ENCODE measurements around the gene RCC1.
"Not testable (repeated sequence)": the region's sequence is repeated elsewhere in the genome, so short reads cannot be mapped to it uniquely, and the experiment has no call there.

The RCC1 gene

GRCh38 chr1:28548318-28548717 is 42.5 kb downstream of the RCC1 start:
- no peak for DNase-seq (ENCODE audit: low read depth)

DNA sequence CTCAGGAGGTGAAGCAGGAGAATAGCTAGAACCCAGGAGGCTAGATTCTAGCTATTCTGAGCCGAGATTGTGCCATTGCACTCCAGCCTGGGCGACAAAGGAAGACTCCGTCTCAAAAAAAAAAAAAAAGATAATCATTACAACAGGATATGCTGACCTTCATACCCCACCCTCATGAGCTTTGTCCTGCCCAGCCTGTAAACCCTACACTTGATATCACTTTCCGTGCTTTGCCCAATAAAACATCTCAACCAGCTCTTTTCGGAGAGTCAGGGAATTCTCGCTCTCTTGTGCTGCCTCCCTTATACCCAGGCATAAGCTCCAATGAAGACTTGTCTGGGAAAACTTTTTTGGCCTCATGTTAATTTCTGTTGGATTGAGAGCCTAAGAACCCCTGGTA is 45.5 kb downstream of the RCC1 start:
- no peak for DNase-seq (ENCODE audit: low read depth)

GRCh38 chr1:28552758-28553663 is 47.2 kb downstream of the RCC1 start, which contains the start of gene TRNAU1AP:
TSS of gene TRNAU1AP (plus strand) at chr1:28553085. CDS start at chr1:28553111, 26 bp downstream.
- DNase-seq (ENCODE audit: low read depth) = peak; percentile 95

- no peak for DNase-seq (ENCODE audit: low read depth)
These were observed 55.0 kb downstream of the RCC1 start for GRCh38 chr1:28560886-28561285.

- DNase-seq (ENCODE audit: low read depth) = no peak
These were observed 58.5 kb downstream of the RCC1 start for GRCh38 chr1:28564310-28564709.

GRCh38 chr1:28565040-28565439 is 59.2 kb downstream of the RCC1 start:
- no peak for DNase-seq (ENCODE audit: low read depth)

GRCh38 chr1:28565726-28566125 is 59.9 kb downstream of the RCC1 start:
- DNase-seq (ENCODE audit: low read depth) = no peak

DNA sequence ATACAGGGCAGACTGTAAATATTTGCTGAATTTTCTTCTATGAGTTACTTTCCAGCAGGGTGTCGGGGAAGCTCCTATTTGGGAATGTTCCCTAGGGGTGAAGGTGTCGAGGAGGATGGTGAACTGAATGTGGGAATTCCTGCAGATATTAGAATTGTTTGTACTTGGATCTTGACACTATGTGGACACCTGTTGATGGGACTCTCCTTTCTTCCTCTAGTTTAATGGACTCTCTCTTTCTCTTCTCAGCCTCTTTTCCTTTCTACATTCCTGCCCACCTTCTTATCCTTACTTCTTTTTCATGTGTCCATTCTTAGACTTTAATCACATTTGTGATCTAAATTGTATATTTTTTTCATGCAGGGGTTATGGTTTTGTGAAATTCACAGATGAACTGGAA is 61.1 kb downstream of the RCC1 start:
- no peak for DNase-seq (ENCODE audit: low read depth)

GRCh38 chr1:28571911-28572310 is 66.1 kb downstream of the RCC1 start:
- no peak for DNase-seq (ENCODE audit: low read depth)

DNA sequence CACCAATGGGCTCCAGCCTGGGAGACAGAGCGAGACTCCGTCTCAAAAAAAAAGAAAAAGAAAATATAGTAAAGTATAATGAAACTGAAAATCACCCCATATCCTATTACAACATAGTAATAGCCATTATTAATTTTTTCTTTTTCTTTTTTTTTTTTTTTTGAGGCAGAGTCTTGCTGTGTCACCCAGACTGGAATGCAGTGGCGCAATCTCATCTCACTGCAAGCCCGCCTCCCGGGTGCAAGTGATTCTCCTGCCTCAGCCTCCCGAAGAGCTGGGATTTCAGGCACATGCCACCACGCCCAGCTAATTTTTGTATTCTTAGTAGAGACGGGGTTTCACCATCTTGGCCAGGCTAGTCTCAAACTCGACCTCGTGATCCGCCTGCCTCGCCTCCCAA is 67.0 kb downstream of the RCC1 start:
- DNase-seq (ENCODE audit: low read depth) = not testable (repeated sequence)

DNA sequence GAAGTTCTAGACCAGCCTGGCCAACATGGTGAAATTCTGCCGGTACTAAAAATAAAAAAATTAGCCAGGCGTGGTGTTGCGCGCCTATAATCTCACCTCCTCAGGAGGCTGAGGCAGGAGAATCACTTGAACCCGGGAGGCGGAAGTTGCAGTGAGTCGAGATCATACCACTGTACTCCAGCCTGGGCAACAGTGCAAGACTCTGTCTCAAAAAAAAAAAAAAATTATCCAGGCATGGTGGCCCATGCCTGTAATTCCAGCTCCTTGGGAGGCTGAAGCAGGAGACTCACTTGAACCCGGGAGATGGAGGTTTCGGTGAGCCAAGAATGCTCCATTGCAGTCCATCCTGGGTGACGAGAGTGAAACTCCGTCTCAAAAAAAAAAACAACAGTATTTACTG is 67.7 kb downstream of the RCC1 start:
- DNase-seq (ENCODE audit: low read depth) = no peak

- no peak for DNase-seq (ENCODE audit: low read depth)
These were observed 71.3 kb downstream of the RCC1 start for GRCh38 chr1:28577052-28577678.

- DNase-seq (ENCODE audit: low read depth) = no peak
These were observed 72.1 kb downstream of the RCC1 start for GRCh38 chr1:28577738-28578536.

DNA sequence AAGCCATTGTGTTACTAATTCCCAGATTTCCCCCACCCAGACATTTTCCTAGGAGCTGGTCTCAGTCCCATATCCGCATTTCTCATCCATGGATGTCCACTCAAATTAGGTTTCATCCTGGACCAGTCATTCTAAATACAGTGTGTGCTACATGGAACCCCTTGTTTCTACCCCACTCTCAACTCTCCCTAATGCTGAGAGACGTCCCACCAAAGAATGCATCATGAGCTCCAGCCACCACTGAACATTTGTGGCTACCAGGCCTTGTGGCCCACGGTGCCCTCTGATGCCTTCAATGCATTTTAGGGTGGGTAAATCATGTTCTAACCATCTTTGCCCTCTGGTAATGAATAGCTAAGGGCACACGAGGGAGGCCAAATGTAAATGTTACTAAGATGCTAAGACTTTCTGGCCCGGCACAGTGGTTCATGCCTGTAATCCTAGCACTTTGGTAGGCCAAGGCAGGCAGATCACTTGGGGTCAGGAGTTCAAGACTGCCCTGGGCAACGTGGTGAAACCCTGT is 72.9 kb downstream of the RCC1 start:
- no peak for DNase-seq (ENCODE audit: low read depth)

DNA sequence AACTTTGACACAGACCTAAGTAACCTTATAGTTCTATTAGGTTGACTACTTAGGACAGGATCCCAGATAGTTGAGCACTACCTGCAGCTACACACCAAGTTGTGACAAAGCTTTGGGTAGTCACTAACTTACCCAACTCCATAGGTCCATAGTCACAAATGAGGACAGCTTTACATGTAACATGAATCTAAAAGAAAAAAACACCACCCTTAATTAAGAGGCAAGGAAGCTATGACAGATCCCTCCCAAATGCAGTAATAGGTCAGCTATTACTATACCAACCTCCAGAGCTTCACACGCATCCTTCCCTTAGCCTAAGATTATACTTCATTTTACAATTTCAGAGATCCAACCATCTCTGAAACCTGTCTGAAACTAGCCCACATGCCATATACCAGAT is 73.6 kb downstream of the RCC1 start:
- DNase-seq (ENCODE audit: low read depth) = no peak

GRCh38 chr1:28580722-28581530 is 75.1 kb downstream of the RCC1 start:
- DNase-seq (ENCODE audit: low read depth) = peak; percentile 32

- peak; percentile 85 for DNase-seq (ENCODE audit: low read depth)
These were observed 75.8 kb downstream of the RCC1 start for GRCh38 chr1:28581531-28582247.

GRCh38 chr1:28582248-28582615 is 76.4 kb downstream of the RCC1 start:
- DNase-seq (ENCODE audit: low read depth) = no peak

DNA sequence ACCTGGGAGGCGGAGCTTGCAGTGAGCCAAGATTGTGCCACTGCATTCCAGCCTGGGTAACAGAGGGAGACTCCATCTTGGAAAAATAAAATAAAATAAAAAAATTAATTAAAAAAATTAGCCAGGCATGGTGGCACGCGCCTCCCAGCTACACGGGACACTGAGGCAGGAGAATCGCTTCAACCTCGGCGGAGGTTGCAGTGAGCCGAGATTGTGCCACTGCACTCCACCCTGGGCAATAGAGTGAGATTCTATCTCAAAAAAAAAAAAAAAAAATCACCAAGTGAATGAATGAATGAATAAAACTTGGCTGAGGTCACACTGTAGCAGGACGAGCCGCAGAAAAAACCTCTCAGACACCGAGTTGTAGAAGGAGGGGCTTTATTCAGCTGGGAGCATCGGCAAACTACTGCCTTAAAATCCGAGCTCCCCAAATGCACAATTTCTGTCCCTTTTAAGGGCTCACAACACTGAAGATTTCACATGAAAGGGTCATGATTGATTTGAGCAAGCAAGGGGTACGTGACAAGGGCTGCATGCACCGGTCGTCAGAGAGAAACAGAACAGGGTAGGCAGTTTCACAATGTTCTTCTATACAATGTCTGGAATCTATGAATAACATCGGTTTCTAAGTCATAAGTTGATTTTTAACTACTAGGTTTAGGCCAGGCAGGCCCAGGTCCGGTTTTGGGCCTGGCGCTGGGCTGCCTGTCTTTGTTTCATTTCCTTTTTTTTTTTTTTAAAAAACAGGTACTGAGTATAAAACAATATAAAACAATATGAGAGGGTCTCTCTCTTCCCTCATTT is 80.9 kb downstream of the RCC1 start:
- DNase-seq (ENCODE audit: low read depth) = not testable (repeated sequence)

Data from stimulated activated CD8-positive, alpha-beta memory T cell treated with anti-CD3 and anti-CD28 coated beads, Interleukin-12 subunit alpha, Interleukin-12 subunit beta, amount 100 ng/mL, for 4 hours (primary cell).